ENCODE measurements around the gene TGM2. TPM values are rescaled to one million over a fixed set of nuclear protein-coding genes. Genes with fewer than 3 reads are reported as not detected.
A peak's percentile ranks its signal among the peaks of the same experiment; 100 is the strongest.

Gene TGM2
- total RNA-seq (2022) (0.76 and 1.5 TPM in 2 replicates), Bru-seq, nascent RNA (percentile 11 among the genes with signal in this experiment), BruChase-seq, experiment 1, labeled RNA remaining after a 6-hour chase (percentile 15 among the genes with signal in this experiment), BruChase-seq, experiment 2, labeled RNA remaining after a 2-hour chase (percentile 8 among the genes with signal in this experiment)
- long read RNA-seq, partial matches to known transcripts = 1 of 3 reads
- long read RNA-seq, other reads (novel, unspliced or antisense) = 0 of 3 reads

- Mint-ChIP-seq H3K27ac (ENCODE audit: low read depth, unreplicated experiment) (peak within 1 kb of the TSS; percentile 61), H3K36me3 (ENCODE audit: insufficient read depth, unreplicated experiment) (no peaks in the 10 kb centered on the region), H3K27me3 (ENCODE audit: insufficient read depth, unreplicated experiment) (no peaks in the 10 kb centered on the region), H3K9me3 (ENCODE audit: unreplicated experiment) (no peaks in the 10 kb centered on the region), H3K4me3 (ENCODE audit: unreplicated experiment) (peak within 1 kb of the TSS; percentile 11), H3K4me1 (ENCODE audit: insufficient read depth, unreplicated experiment) (peaks cover 41% of the 10 kb centered on the region)
- POLR2A ChIA-PET = interaction anchor here (0.6 to 1.8 kb wide), 2 partner anchors 21 kb away, joined by 3 to 4 read pairs; no protein-coding TSS in a partner anchor
- intact Hi-C loops (cut with micrococcal nuclease) = loop anchor here (1.0 to 10.0 kb wide), 3 partner anchors 51 to 162 kb away; no protein-coding TSS in a partner anchor
- CTCF ChIA-PET = interaction anchor here (0.6 to 8.8 kb wide), 21 partner anchors 9 to 157 kb away, joined by 3 to 146 read pairs (median 4); no protein-coding TSS in a partner anchor
- TF ChIP-seq, protein P1, sequence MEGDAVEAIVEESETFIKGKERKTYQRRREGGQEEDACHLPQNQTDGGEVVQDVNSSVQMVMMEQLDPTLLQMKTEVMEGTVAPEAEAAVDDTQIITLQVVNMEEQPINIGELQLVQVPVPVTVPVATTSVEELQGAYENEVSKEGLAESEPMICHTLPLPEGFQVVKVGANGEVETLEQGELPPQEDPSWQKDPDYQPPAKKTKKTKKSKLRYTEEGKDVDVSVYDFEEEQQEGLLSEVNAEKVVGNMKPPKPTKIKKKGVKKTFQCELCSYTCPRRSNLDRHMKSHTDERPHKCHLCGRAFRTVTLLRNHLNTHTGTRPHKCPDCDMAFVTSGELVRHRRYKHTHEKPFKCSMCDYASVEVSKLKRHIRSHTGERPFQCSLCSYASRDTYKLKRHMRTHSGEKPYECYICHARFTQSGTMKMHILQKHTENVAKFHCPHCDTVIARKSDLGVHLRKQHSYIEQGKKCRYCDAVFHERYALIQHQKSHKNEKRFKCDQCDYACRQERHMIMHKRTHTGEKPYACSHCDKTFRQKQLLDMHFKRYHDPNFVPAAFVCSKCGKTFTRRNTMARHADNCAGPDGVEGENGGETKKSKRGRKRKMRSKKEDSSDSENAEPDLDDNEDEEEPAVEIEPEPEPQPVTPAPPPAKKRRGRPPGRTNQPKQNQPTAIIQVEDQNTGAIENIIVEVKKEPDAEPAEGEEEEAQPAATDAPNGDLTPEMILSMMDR (IDR thresholded peaks at IDR 0.05; ENCODE audit: unreplicated experiment) = peak; percentile 75
- DNase-seq (ENCODE audit: unreplicated experiment) = peak; percentile 75
- BruUV-seq (replicated peaks) = no TSS peak
Measured at GRCh38 chr20:38165089-38165965, at the start of gene TGM2. TSS of gene TGM2 (minus strand) at chr20:38165270. CDS start at chr20:38165198, 72 bp downstream.

- POLR2A ChIA-PET = interaction anchor here (1.2 to 2.0 kb wide), 3 partner anchors 7 to 18 kb away, joined by 3 to 5 read pairs (median 4); no protein-coding TSS in a partner anchor
- DNase-seq (ENCODE audit: unreplicated experiment) = no peak
- no peaks in the 10 kb centered on the region for H3K36me3 Mint-ChIP-seq (ENCODE audit: insufficient read depth, unreplicated experiment)
- intact Hi-C loops (cut with micrococcal nuclease) = no loop called here
- H3K4me1 Mint-ChIP-seq (ENCODE audit: insufficient read depth, unreplicated experiment) = peaks cover 6% of the 10 kb centered on the region
- no TSS peak for BruUV-seq (replicated peaks)
- H3K9me3 Mint-ChIP-seq (ENCODE audit: unreplicated experiment) = no peaks in the 10 kb centered on the region
- no peak overlapping the region for H3K27ac Mint-ChIP-seq (ENCODE audit: low read depth, unreplicated experiment)
- TF ChIP-seq, protein P1 (IDR thresholded peaks at IDR 0.05; ENCODE audit: unreplicated experiment) = no peak
- CTCF ChIA-PET = interaction anchor here (0.6 to 20.2 kb wide), 7 partner anchors 16 to 680 kb away, joined by 3 to 782 read pairs (median 6); no protein-coding TSS in a partner anchor
- H3K4me3 Mint-ChIP-seq (ENCODE audit: unreplicated experiment) = no peak overlapping the region
- no peaks in the 10 kb centered on the region for H3K27me3 Mint-ChIP-seq (ENCODE audit: insufficient read depth, unreplicated experiment)
Measured at GRCh38 chr20:38214256-38215193, 49.5 kb upstream of the TGM2 start.

- peaks cover 6% of the 10 kb centered on the region for H3K4me1 Mint-ChIP-seq (ENCODE audit: insufficient read depth, unreplicated experiment)
- no peaks in the 10 kb centered on the region for H3K36me3 Mint-ChIP-seq (ENCODE audit: insufficient read depth, unreplicated experiment)
- intact Hi-C loops (cut with micrococcal nuclease) = no loop called here
- no peaks in the 10 kb centered on the region for H3K9me3 Mint-ChIP-seq (ENCODE audit: unreplicated experiment)
- CTCF ChIA-PET = interaction anchor here (0.5 to 20.2 kb wide), 6 partner anchors 9 to 205 kb away, joined by 3 to 782 read pairs (median 176); no protein-coding TSS in a partner anchor
- no peak overlapping the region for H3K27ac Mint-ChIP-seq (ENCODE audit: low read depth, unreplicated experiment)
- BruUV-seq (replicated peaks) = no TSS peak
- POLR2A ChIA-PET = interaction anchor here (2.0 kb wide), 1 partner anchor 17 kb away, joined by 4 read pairs; no protein-coding TSS in a partner anchor
- no peaks in the 10 kb centered on the region for H3K27me3 Mint-ChIP-seq (ENCODE audit: insufficient read depth, unreplicated experiment)
- H3K4me3 Mint-ChIP-seq (ENCODE audit: unreplicated experiment) = no peak overlapping the region
- no peak for DNase-seq (ENCODE audit: unreplicated experiment)
- TF ChIP-seq, protein P1 (IDR thresholded peaks at IDR 0.05; ENCODE audit: unreplicated experiment) = no peak
Measured at GRCh38 chr20:38213607-38213940, 48.5 kb upstream of the TGM2 start.

All from MCF 10A (cell line).